ENCODE results near the gene EXD2. TPM values are rescaled to one million over a fixed set of nuclear protein-coding genes. Genes with fewer than 3 reads are reported as not detected.

Gene EXD2
- total RNA-seq, 1 donor from 2014 or later: 27.9 TPM

DNA sequence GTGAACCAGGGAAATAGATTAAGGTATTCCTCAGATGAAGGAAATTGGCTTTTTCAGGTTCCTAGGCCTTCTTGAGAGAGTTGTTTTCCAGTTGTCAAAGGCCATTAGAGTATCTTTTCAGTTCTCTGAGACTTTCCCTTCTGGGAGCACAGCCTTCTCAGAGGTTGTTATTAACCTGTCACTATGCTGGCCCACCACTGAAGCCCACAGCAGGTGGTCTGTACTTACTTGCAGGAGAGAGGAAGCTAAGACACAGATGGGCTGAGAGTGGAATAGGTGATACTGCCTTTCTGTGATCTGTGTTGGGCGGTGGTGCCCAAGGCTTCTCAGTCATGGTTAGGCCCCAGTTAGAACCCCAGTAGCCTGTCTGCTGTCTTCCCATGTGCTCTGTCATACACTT lies 45.8 kb downstream of the EXD2 start:
- no peak for DNase-seq (ENCODE audit: low read depth)
- Histone ChIP-seq H3K36me3 (ENCODE audit: control insufficient read depth, insufficient read depth, low read length) (peaks cover 3% of the 10 kb centered on the region), H3K4me3 (ENCODE audit: low read depth, low read length) (no peak overlapping the region), H3K27me3 (ENCODE audit: control insufficient read depth, insufficient read depth, low read length) (no peaks in the 10 kb centered on the region)
- TF ChIP-seq, protein P1, sequence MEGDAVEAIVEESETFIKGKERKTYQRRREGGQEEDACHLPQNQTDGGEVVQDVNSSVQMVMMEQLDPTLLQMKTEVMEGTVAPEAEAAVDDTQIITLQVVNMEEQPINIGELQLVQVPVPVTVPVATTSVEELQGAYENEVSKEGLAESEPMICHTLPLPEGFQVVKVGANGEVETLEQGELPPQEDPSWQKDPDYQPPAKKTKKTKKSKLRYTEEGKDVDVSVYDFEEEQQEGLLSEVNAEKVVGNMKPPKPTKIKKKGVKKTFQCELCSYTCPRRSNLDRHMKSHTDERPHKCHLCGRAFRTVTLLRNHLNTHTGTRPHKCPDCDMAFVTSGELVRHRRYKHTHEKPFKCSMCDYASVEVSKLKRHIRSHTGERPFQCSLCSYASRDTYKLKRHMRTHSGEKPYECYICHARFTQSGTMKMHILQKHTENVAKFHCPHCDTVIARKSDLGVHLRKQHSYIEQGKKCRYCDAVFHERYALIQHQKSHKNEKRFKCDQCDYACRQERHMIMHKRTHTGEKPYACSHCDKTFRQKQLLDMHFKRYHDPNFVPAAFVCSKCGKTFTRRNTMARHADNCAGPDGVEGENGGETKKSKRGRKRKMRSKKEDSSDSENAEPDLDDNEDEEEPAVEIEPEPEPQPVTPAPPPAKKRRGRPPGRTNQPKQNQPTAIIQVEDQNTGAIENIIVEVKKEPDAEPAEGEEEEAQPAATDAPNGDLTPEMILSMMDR (IDR thresholded peaks at IDR 0.05; ENCODE audit: insufficient read depth, low read length, poor library complexity, severe bottlenecking): no peak

DNA sequence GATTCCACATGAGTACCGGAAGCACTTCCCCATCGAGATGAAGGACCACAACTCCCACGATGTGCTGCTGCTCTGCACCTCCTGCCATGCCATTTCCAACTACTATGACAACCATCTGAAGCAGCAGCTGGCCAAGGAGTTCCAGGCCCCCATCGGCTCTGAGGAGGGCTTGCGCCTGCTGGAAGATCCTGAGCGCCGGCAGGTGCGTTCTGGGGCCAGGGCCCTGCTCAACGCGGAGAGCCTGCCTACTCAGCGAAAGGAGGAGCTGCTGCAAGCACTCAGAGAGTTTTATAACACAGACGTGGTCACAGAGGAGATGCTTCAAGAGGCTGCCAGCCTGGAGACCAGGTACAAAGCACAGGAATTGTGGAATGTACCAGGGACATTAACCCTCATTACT lies 46.3 kb downstream of the EXD2 start:
- no peak overlapping the region for H3K4me3 ChIP-seq (ENCODE audit: low read depth, low read length)
- TF ChIP-seq, protein P1 (IDR thresholded peaks at IDR 0.05; ENCODE audit: insufficient read depth, low read length, poor library complexity, severe bottlenecking): no peak
- no peak for DNase-seq (ENCODE audit: low read depth)
- H3K36me3 ChIP-seq (ENCODE audit: control insufficient read depth, insufficient read depth, low read length): peaks cover 3% of the 10 kb centered on the region
- H3K27me3 ChIP-seq (ENCODE audit: control insufficient read depth, insufficient read depth, low read length): no peaks in the 10 kb centered on the region

DNA sequence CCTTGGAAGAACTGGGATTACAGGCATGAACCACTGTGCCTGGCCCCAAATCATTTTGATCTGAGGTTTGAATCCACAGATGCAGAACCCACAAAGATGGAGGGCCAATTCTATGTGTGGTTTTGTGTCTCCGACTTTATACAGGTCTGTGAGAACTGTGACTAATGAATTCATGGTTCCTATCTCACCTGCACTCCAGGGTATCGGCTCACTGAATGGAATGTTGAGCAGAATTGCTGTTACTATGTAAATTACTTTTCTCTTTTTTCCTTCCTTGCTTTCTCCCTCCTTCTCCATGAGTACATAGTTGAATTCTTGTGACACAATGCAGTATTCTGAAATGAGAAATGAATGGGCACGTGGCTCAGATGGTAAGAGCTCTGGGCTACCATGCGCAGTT lies 47.6 kb downstream of the EXD2 start:
- no peak for DNase-seq (ENCODE audit: low read depth)
- TF ChIP-seq, protein P1 (IDR thresholded peaks at IDR 0.05; ENCODE audit: insufficient read depth, low read length, poor library complexity, severe bottlenecking): no peak
- Histone ChIP-seq H3K4me3 (ENCODE audit: low read depth, low read length) (no peak overlapping the region), H3K27me3 (ENCODE audit: control insufficient read depth, insufficient read depth, low read length) (no peaks in the 10 kb centered on the region), H3K36me3 (ENCODE audit: control insufficient read depth, insufficient read depth, low read length) (peaks cover 3% of the 10 kb centered on the region)

DNA sequence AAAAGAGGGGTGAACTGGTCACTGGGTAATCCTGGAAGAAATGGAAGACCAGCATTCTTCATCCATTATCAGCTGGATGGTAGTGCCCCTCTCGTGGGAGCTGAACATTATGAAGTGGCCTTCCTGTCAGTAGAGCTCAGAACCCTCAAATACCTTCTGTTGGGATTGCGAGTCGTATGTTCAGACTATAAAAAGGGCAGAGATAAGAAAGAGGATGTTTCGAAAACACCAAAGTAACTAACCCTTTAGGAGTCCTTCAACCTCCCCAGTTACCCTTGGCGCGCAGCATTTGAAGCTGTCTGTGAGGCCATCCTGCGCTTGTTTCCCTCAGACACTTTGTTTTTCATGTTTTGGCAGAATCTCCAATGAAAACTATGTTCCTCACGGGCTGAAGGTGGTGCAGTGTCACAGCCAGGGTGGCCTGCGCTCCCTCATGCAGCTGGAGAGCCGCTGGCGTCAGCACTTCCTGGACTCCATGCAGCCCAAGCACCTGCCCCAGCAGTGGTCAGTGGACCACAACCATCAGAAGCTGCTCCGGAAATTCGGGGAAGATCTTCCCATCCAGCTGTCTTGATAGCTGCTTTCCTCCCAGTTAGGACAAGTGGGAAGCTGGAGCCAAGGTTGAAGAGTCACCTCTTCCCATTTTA lies 49.4 kb downstream of the EXD2 start:
- Histone ChIP-seq H3K27me3 (ENCODE audit: control insufficient read depth, insufficient read depth, low read length) (no peaks in the 10 kb centered on the region), H3K36me3 (ENCODE audit: control insufficient read depth, insufficient read depth, low read length) (peaks cover 3% of the 10 kb centered on the region), H3K4me3 (ENCODE audit: low read depth, low read length) (no peak overlapping the region)
- TF ChIP-seq, protein P1 (IDR thresholded peaks at IDR 0.05; ENCODE audit: insufficient read depth, low read length, poor library complexity, severe bottlenecking): no peak
- no peak for DNase-seq (ENCODE audit: low read depth)

DNA sequence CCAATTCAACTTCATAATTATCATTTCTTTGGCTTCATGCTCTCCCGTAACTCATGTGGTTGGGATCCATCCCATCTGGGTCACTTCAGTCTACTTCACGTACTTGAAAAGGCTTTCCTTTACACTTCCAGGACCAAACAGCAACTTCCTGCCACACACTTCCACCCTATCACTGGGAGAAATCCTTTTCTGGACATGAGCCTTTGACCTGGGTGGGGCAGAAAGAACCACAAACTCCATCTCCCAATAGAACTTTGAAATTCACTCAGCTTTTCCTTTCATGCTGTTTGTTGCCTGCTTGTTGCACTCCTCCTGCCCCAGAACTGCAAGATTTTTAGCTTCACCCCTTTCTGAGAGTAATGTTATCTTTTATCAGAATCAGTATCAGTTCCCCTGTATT lies 50.3 kb downstream of the EXD2 start:
- Histone ChIP-seq H3K27me3 (ENCODE audit: control insufficient read depth, insufficient read depth, low read length) (no peaks in the 10 kb centered on the region), H3K4me3 (ENCODE audit: low read depth, low read length) (no peak overlapping the region), H3K36me3 (ENCODE audit: control insufficient read depth, insufficient read depth, low read length) (peaks cover 1% of the 10 kb centered on the region)
- TF ChIP-seq, protein P1 (IDR thresholded peaks at IDR 0.05; ENCODE audit: insufficient read depth, low read length, poor library complexity, severe bottlenecking): no peak
- no peak for DNase-seq (ENCODE audit: low read depth)

All from kidney epithelial cell (primary cell).